GM21423 (cell line): ENCODE results near the gene NMNAT2.

Experiments
- ATAC-seq: cut with Tn5 transposase; IDR thresholded peaks from one replicate; pipeline ENCODE4 v1.9.1; 2021; ENCODE audit warnings: mild to moderate bottlenecking, moderate library complexity; ENCODE audit not compliant: unreplicated experiment

Gene NMNAT2

GRCh38 chr1:183366116-183366515, 52.1 kb downstream of the NMNAT2 start:
- ATAC-seq, result no peak

- no peak for ATAC-seq
Observed at GRCh38 chr1:183365676-183366075, 52.5 kb downstream of the NMNAT2 start.

DNA sequence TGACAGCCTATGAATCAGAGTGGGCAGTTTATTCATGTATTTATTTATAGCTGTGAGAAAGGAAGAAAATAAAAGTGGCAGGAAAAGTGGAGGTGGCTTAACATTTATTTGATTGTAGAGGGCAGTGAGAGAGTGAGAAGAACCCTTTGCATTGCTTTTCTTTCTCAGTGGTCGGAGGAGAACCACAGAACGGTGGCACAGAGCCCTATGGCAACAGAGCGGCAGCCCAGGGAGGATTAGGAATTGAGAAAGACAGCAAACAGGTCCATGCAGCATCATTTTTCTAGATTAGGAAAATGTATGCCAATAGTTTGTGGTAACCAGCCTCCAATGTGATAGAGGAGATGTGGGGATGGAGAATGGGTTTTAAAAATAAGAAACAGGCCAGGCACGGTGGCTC, 53.1 kb downstream of the NMNAT2 start:
- ATAC-seq, result no peak

- ATAC-seq, result no peak
Observed at GRCh38 chr1:183363972-183364371, 54.2 kb downstream of the NMNAT2 start.

- ATAC-seq, result no peak
Observed at GRCh38 chr1:183361081-183361480, 57.1 kb downstream of the NMNAT2 start.

- ATAC-seq, result no peak
Observed at GRCh38 chr1:183360473-183360872, 57.7 kb downstream of the NMNAT2 start.

GRCh38 chr1:183356534-183357182, 61.5 kb downstream of the NMNAT2 start:
- no peak for ATAC-seq

GRCh38 chr1:183355797-183356196, 62.4 kb downstream of the NMNAT2 start:
- ATAC-seq, result no peak

- no peak for ATAC-seq
Observed at GRCh38 chr1:183355181-183355580, 63.0 kb downstream of the NMNAT2 start.

GRCh38 chr1:183353597-183353996, 64.6 kb downstream of the NMNAT2 start:
- ATAC-seq, result no peak

DNA sequence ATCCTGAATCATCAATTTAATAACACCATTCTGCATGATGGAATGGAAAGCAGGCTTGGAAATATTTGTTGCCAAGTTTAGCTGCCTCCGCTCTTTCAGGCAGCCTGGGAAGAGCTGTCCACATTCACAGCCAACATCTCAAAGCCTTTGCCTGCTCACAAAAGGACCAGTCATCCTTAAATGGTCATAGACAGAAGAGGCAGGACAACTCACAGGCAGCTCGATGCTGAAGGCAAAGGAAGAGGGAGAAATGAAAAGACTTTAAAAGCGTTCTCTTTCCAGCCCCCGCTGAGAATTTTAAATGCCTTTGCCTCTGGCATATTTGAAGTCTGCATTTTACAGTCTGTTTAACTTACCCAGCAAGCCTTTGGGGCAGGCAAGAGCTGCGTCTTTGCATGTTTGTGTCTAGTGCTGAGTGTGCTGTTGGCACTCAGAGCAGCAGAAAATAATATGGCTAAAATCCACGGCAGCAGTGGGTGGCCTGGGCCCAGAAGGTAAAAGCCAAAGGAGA, 68.9 kb downstream of the NMNAT2 start:
- ATAC-seq, result no peak

DNA sequence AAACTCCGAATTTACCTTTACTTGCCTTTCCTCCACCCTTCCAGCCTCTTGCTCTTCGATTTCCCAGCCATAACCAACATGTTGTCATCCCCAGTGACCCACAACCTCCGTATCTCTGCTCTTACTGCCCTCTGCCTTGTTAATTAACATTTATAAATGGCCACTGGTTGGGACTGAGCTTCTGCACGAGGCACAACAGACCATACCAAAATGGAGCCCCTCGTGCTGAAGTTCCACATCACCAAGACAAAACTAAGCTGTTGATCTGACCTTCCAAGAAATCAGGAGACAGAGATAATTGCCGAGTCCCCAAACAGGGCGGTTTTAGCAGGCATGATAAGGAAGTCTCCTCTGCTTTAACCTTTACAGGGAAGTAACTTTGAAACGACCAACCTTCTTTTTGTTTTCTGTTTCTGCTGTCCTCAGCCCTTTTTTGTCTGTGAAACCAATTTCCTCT, 71.9 kb downstream of the NMNAT2 start:
- no peak for ATAC-seq

DNA sequence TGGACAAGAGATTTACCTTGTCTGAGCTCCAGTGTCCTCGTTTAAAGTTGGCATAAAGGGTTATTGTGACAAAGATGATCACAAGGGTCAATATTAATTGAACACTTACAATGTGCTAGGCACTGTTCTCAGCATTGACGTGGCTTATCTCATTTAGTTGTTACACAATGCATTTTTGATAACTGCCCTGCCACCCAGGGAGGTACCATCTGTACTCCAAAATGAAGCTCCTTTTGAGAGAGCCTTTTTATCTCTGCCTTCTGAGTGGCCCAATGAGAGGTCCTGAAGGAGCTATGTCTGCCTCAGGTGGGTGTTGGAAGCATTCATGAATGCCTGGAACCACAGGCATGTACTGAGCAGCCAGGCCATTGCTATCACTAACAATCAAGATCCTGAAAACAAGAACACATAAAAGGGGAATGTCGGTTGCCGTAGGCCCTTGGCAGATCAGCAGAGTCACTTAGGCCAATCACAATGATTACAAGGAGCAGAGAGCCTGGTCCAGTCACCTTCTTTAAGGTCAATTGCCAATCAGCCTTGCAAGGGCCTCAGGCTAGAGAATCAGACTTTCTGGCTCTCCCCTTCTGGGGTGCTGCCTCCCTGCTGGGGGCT, 78.5 kb downstream of the NMNAT2 start:
- ATAC-seq, result no peak

GRCh38 chr1:183331091-183331742, 87.0 kb downstream of the NMNAT2 start:
- ATAC-seq, result no peak

- ATAC-seq, result no peak
Observed at GRCh38 chr1:183330335-183330734, 87.8 kb downstream of the NMNAT2 start.

GRCh38 chr1:183328371-183328770, 89.8 kb downstream of the NMNAT2 start:
- no peak for ATAC-seq

DNA sequence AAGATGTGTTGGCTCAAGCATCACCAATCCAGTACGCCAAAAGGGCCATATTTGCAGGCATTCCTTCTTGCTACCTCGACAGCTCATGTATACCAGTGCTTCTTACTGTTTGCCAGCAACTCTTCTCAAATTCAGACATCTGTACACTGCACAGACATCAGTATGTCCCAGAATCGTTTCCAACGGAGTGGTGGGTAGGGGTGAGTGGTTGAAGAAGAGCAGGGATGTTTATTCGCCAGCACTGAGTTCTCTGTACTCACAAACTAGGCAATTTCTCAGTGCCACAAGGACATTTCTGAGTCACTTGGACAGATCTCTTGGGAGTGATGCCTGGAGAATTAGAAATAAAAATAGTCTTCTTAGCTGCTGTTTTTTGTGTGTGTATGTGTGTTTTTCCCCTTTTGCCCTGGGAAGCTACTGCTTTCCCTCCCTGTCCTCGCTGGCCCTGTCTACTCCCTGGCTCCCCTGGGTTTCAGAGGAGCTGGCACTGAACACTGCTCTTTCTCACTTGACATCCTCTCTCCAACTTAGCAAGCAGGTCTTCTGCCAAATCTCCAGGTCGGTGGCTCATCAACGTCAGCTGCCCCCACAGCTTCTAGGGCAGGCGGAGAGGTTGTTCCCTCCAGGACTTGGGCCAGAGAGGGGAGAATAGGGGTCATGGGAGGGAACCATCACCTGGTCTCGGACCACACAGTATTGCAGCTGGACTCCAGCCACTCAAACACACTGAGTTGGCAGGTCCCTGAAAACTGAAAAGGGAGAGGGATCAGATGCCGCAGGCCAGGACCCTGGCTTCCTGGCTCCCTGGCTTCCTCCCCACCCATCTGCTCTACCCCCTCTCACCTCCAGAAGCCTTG, 90.5 kb downstream of the NMNAT2 start:
- ATAC-seq, result no peak

GRCh38 chr1:183323849-183324683, 94.1 kb downstream of the NMNAT2 start:
- no peak for ATAC-seq

DNA sequence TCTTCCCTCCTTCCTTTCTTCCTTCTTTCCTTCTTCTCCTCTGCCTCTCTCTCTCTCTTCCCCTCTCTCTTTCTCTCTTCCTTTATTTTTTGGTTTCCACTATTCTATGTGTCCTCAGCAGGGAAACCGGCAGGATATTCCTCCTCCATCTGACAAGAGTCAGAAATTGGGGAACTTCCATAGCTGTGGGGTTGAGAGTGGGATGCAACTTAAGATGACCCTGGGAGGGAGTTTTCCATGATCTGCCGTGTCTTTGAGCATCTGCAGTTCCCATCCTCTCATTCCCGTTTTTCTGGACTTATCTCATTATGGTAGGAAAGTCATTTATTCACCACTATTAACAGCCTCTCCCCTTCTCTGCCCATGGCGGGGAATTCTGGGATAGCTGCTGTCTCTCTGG, 98.6 kb downstream of the NMNAT2 start:
- ATAC-seq, result no peak

DNA sequence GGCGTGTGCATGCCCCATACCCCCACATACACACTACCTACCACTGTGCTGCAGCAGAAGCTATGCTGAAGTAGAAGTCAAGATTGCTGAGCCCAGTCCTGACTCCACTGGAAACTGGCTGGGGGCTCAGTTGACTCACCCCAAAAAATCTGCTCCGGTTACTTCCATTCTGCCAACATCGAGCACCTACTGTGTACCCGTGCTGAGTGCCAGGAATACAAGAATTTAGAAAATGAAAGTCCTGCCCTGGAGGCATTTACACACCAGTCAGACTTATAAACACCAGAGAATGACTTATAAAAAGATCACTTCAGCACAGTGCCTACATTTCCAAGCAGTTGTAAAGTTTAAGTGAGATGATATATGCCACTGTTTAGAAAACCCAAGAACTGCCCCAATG, 99.1 kb downstream of the NMNAT2 start:
- no peak for ATAC-seq
